GM06990 (cell line): Measurements from ENCODE around the gene PPP1R37.

Source experiments
- DNase-seq: peaks from one replicate; pipeline ENCODE4 v3.0.0-alpha.2; 2011; ENCODE audit not compliant: insufficient read length; ENCODE audit errors: extremely low read depth
- H3K27me3 ChIP-seq: replicated peaks from 2 replicates; pipeline ENCODE4 v1.6.0; 2011; ENCODE audit warnings: low read length; ENCODE audit not compliant: control insufficient read depth, insufficient read depth
- H3K36me3 ChIP-seq: 2 replicates; pipeline ENCODE4 v1.5.1; 2011; ENCODE audit warnings: low read length; ENCODE audit not compliant: control insufficient read depth, insufficient read depth
- H3K4me3 ChIP-seq: replicated peaks from 2 replicates; pipeline ENCODE4 v1.5.1; 2011; ENCODE audit warnings: low read depth, mild to moderate bottlenecking, control low read depth, low read length
- TF ChIP-seq, protein P1 (sequence below): IDR thresholded peaks from 2 replicates; pipeline ENCODE4 v1.5.1; 2011; ENCODE audit warnings: low read length, control low read depth, mild to moderate bottlenecking, inconsistent platforms; ENCODE audit not compliant: insufficient read depth, poor library complexity, severe bottlenecking

Gene PPP1R37

GRCh38 chr19:45195764-45196163 lies 102.8 kb downstream of the PPP1R37 start:
- no peak for DNase-seq
- H3K4me3 ChIP-seq = no peak overlapping the region
- TF ChIP-seq, protein P1, sequence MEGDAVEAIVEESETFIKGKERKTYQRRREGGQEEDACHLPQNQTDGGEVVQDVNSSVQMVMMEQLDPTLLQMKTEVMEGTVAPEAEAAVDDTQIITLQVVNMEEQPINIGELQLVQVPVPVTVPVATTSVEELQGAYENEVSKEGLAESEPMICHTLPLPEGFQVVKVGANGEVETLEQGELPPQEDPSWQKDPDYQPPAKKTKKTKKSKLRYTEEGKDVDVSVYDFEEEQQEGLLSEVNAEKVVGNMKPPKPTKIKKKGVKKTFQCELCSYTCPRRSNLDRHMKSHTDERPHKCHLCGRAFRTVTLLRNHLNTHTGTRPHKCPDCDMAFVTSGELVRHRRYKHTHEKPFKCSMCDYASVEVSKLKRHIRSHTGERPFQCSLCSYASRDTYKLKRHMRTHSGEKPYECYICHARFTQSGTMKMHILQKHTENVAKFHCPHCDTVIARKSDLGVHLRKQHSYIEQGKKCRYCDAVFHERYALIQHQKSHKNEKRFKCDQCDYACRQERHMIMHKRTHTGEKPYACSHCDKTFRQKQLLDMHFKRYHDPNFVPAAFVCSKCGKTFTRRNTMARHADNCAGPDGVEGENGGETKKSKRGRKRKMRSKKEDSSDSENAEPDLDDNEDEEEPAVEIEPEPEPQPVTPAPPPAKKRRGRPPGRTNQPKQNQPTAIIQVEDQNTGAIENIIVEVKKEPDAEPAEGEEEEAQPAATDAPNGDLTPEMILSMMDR = no peak
- H3K36me3 ChIP-seq = no peaks in the 10 kb centered on the region
- no peaks in the 10 kb centered on the region; the same call in 1 of the 2 replicates for H3K27me3 ChIP-seq
